Mesendoderm (in vitro differentiated cells): ENCODE data around the gene MFAP2.

ENCODE experiments used
- DNase-seq: peaks from one replicate; pipeline ENCODE4 v3.0.0; 2013
- H2AK5ac ChIP-seq: 2 replicates; pipeline ENCODE4 v1.6.1; 2013; ENCODE audit warnings: low read length, inconsistent platforms
- H2BK120ac ChIP-seq: 2 replicates; pipeline ENCODE4 v1.6.1; 2013; ENCODE audit warnings: low read depth, mild to moderate bottlenecking, low read length, moderate library complexity, mixed read lengths
- H2BK15ac ChIP-seq: replicated peaks from 2 replicates; pipeline ENCODE4 v1.6.1; 2013; ENCODE audit warnings: low read depth, mild to moderate bottlenecking, moderate library complexity
- H2BK5ac ChIP-seq: 2 replicates; pipeline ENCODE4 v1.6.1; 2013; ENCODE audit warnings: low read length, inconsistent platforms
- H3K18ac ChIP-seq: 2 replicates; pipeline ENCODE4 v1.6.1; 2013; ENCODE audit warnings: mild to moderate bottlenecking, low read length, mixed read lengths
- H3K23ac ChIP-seq: one replicate; pipeline ENCODE4 v1.6.1; 2013; ENCODE audit warnings: low read length
- H3K27ac ChIP-seq: 2 replicates; pipeline ENCODE4 v1.5.1; 2013; ENCODE audit warnings: low read depth, mild to moderate bottlenecking, inconsistent platforms, low read length, moderate library complexity
- H3K27me3 ChIP-seq: 2 replicates; pipeline ENCODE4 v1.6.1; 2013; ENCODE audit warnings: low read length, control low read depth, mild to moderate bottlenecking, inconsistent platforms; ENCODE audit not compliant: insufficient read depth, poor library complexity
- H3K36me3 ChIP-seq: 2 replicates; pipeline ENCODE4 v1.6.1; 2013; ENCODE audit warnings: low read length, inconsistent platforms; ENCODE audit not compliant: control insufficient read depth, insufficient read depth
- H3K4ac ChIP-seq: one replicate; pipeline ENCODE4 v1.6.1; 2013; ENCODE audit warnings: low read depth, mild to moderate bottlenecking, low read length, moderate library complexity
- H3K4me1 ChIP-seq: 2 replicates; pipeline ENCODE4 v1.6.1; 2013; ENCODE audit warnings: low read depth, low read length, inconsistent platforms; ENCODE audit not compliant: control insufficient read depth
- H3K4me2 ChIP-seq: 2 replicates; pipeline ENCODE4 v1.6.1; 2013; ENCODE audit warnings: low read length
- H3K4me3 ChIP-seq: 2 replicates; pipeline ENCODE4 v1.5.1; 2013; ENCODE audit warnings: mild to moderate bottlenecking, low read length
- H3K56ac ChIP-seq: one replicate; pipeline ENCODE4 v1.6.1; 2013; ENCODE audit warnings: low read length
- H3K79me1 ChIP-seq: 2 replicates; pipeline ENCODE4 v1.6.1; 2013; ENCODE audit warnings: low read length, inconsistent platforms
- H3K79me2 ChIP-seq: 2 replicates; pipeline ENCODE4 v1.6.1; 2013; ENCODE audit warnings: mild to moderate bottlenecking, low read length; ENCODE audit not compliant: control insufficient read depth, insufficient read depth
- H3K9ac ChIP-seq: 2 replicates; pipeline ENCODE4 v1.6.1; 2013; ENCODE audit warnings: low read length, inconsistent platforms
- H4K5ac ChIP-seq: one replicate; pipeline ENCODE4 v1.6.1; 2013; ENCODE audit warnings: low read length
- H4K8ac ChIP-seq: one replicate; pipeline ENCODE4 v1.6.1; 2013; ENCODE audit warnings: low read depth, mild to moderate bottlenecking, control low read depth, low read length, moderate library complexity
- WGBS: extraction: QIAGEN DNeasy Blood & Tissue Kit; methylation state at CpG from one replicate; pipeline ENCODE4 v1.1.7; 2013; ENCODE audit warnings: low lambda C conversion rate, missing lambda C conversion rate; ENCODE audit not compliant: insufficient coverage; ENCODE audit errors: extremely low coverage; 5-methylcytosine and 5-hydroxymethylcytosine counted together

Gene MFAP2

GRCh38 chr1:17024721-17025120 lies 44.3 kb upstream of the MFAP2 start:
- no peak for DNase-seq
- Histone ChIP-seq H3K4me3 (no peak overlapping the region), H4K8ac (no peak overlapping the region), H3K18ac (no peak overlapping the region), H3K23ac (no peak overlapping the region), H2BK120ac (no peak overlapping the region), H3K9ac (no peak overlapping the region), H3K79me2 (no peaks in the 10 kb centered on the region), H2AK5ac (no peak overlapping the region), H2BK15ac (no peak overlapping the region), H3K79me1 (no peaks in the 10 kb centered on the region), H3K36me3 (peaks cover 27% of the 10 kb centered on the region), H3K4me2 (no peak overlapping the region), H4K5ac (no peak overlapping the region), H3K27me3 (no peaks in the 10 kb centered on the region), H3K27ac (no peak overlapping the region), H3K4me1 (no peaks in the 10 kb centered on the region), H2BK5ac (no peak overlapping the region), H3K4ac (no peak overlapping the region), H3K56ac (no peak overlapping the region)
- WGBS: no CpG with 5 or more reads among the region's 1 CpG

GRCh38 chr1:17023573-17023972 lies 43.2 kb upstream of the MFAP2 start:
- H3K4ac ChIP-seq: no peak overlapping the region
- no peak overlapping the region for H2BK120ac ChIP-seq
- H2BK15ac ChIP-seq: no peak overlapping the region
- no peak overlapping the region for H2BK5ac ChIP-seq
- no peak overlapping the region for H3K27ac ChIP-seq
- no peak overlapping the region for H3K4me3 ChIP-seq
- no peaks in the 10 kb centered on the region for H3K79me2 ChIP-seq
- no peaks in the 10 kb centered on the region for H3K27me3 ChIP-seq
- H3K18ac ChIP-seq: no peak overlapping the region
- H3K4me1 ChIP-seq: no peaks in the 10 kb centered on the region
- no peak for DNase-seq
- H4K5ac ChIP-seq: no peak overlapping the region
- H4K8ac ChIP-seq: no peak overlapping the region
- H3K9ac ChIP-seq: no peak overlapping the region
- no peak overlapping the region for H3K4me2 ChIP-seq
- no peak overlapping the region for H3K23ac ChIP-seq
- H3K56ac ChIP-seq: no peak overlapping the region
- H2AK5ac ChIP-seq: no peak overlapping the region
- H3K36me3 ChIP-seq: peaks cover 27% of the 10 kb centered on the region
- no peaks in the 10 kb centered on the region for H3K79me1 ChIP-seq
- no CpG with 5 or more reads among the region's 3 CpGs for WGBS

- no peak for DNase-seq
- H2BK5ac ChIP-seq: no peak overlapping the region
- H4K5ac ChIP-seq: no peak overlapping the region
- no peaks in the 10 kb centered on the region for H3K79me2 ChIP-seq
- H4K8ac ChIP-seq: no peak overlapping the region
- H3K79me1 ChIP-seq: no peaks in the 10 kb centered on the region
- H3K18ac ChIP-seq: no peak overlapping the region
- H3K36me3 ChIP-seq: peaks cover 27% of the 10 kb centered on the region
- no peak overlapping the region for H2BK15ac ChIP-seq
- no peaks in the 10 kb centered on the region for H3K27me3 ChIP-seq
- H2AK5ac ChIP-seq: no peak overlapping the region
- H2BK120ac ChIP-seq: no peak overlapping the region
- H3K23ac ChIP-seq: no peak overlapping the region
- no peak overlapping the region for H3K4me3 ChIP-seq
- H3K4me1 ChIP-seq: no peaks in the 10 kb centered on the region
- no peak overlapping the region for H3K56ac ChIP-seq
- H3K4me2 ChIP-seq: no peak overlapping the region
- H3K9ac ChIP-seq: no peak overlapping the region
- no peak overlapping the region for H3K4ac ChIP-seq
- WGBS: no CpG with 5 or more reads among the region's 4 CpGs
- no peak overlapping the region for H3K27ac ChIP-seq
Observed at GRCh38 chr1:17023102-17023501, 42.7 kb upstream of the MFAP2 start.

GRCh38 chr1:17021896-17022295 lies 41.5 kb upstream of the MFAP2 start:
- no peaks in the 10 kb centered on the region for H3K4me1 ChIP-seq
- no CpG with 5 or more reads among the region's 10 CpGs for WGBS
- no peak overlapping the region for H2BK15ac ChIP-seq
- no peak overlapping the region for H3K27ac ChIP-seq
- H4K8ac ChIP-seq: no peak overlapping the region
- no peak overlapping the region for H3K9ac ChIP-seq
- H3K79me2 ChIP-seq: no peaks in the 10 kb centered on the region
- peaks cover 21% of the 10 kb centered on the region for H3K36me3 ChIP-seq
- no peak for DNase-seq
- H3K79me1 ChIP-seq: no peaks in the 10 kb centered on the region
- no peak overlapping the region for H3K23ac ChIP-seq
- no peaks in the 10 kb centered on the region for H3K27me3 ChIP-seq
- H4K5ac ChIP-seq: no peak overlapping the region
- H3K4me2 ChIP-seq: no peak overlapping the region
- no peak overlapping the region for H2BK5ac ChIP-seq
- no peak overlapping the region for H3K4me3 ChIP-seq
- H2AK5ac ChIP-seq: no peak overlapping the region
- H2BK120ac ChIP-seq: no peak overlapping the region
- no peak overlapping the region for H3K4ac ChIP-seq
- no peak overlapping the region for H3K56ac ChIP-seq
- no peak overlapping the region for H3K18ac ChIP-seq

- H3K9ac ChIP-seq: no peak overlapping the region
- H3K27ac ChIP-seq: no peak overlapping the region
- no peak overlapping the region for H3K4ac ChIP-seq
Observed at GRCh38 chr1:17020502-17020901, 40.1 kb upstream of the MFAP2 start.

GRCh38 chr1:17018849-17019248 lies 38.4 kb upstream of the MFAP2 start:
- peaks cover 17% of the 10 kb centered on the region for H3K36me3 ChIP-seq
- no peaks in the 10 kb centered on the region for H3K79me2 ChIP-seq
- no peak overlapping the region for H3K18ac ChIP-seq
- no peak overlapping the region for H3K4me2 ChIP-seq
- no peak overlapping the region for H4K5ac ChIP-seq
- no CpG with 5 or more reads among the region's 1 CpG for WGBS
- no peak overlapping the region for H4K8ac ChIP-seq
- H3K9ac ChIP-seq: no peak overlapping the region
- H2BK120ac ChIP-seq: no peak overlapping the region
- no peaks in the 10 kb centered on the region for H3K79me1 ChIP-seq
- H3K56ac ChIP-seq: no peak overlapping the region
- no peaks in the 10 kb centered on the region for H3K4me1 ChIP-seq
- no peak overlapping the region for H3K27ac ChIP-seq
- no peaks in the 10 kb centered on the region for H3K27me3 ChIP-seq
- no peak overlapping the region for H3K4ac ChIP-seq
- H2BK15ac ChIP-seq: no peak overlapping the region
- H2BK5ac ChIP-seq: no peak overlapping the region
- no peak overlapping the region for H3K23ac ChIP-seq
- no peak for DNase-seq
- no peak overlapping the region for H3K4me3 ChIP-seq
- no peak overlapping the region for H2AK5ac ChIP-seq

More at GRCh38 chr1:17020502-17020901, 40.1 kb upstream of the MFAP2 start:
- Histone ChIP-seq H3K56ac (no peak overlapping the region), H3K4me1 (no peaks in the 10 kb centered on the region), H3K27me3 (no peaks in the 10 kb centered on the region), H3K23ac (no peak overlapping the region), H4K5ac (no peak overlapping the region), H3K36me3 (peaks cover 18% of the 10 kb centered on the region), H4K8ac (no peak overlapping the region), H2BK15ac (no peak overlapping the region), H3K79me2 (no peaks in the 10 kb centered on the region), H2BK5ac (no peak overlapping the region), H3K4me3 (no peak overlapping the region), H2AK5ac (no peak overlapping the region), H3K79me1 (no peaks in the 10 kb centered on the region), H2BK120ac (no peak overlapping the region), H3K18ac (no peak overlapping the region), H3K4me2 (no peak overlapping the region)
- no peak for DNase-seq
- no CpG with 5 or more reads among the region's 2 CpGs for WGBS
